ENCODE data around the gene B3GALNT2.

B3GALNT2 gene

DNA sequence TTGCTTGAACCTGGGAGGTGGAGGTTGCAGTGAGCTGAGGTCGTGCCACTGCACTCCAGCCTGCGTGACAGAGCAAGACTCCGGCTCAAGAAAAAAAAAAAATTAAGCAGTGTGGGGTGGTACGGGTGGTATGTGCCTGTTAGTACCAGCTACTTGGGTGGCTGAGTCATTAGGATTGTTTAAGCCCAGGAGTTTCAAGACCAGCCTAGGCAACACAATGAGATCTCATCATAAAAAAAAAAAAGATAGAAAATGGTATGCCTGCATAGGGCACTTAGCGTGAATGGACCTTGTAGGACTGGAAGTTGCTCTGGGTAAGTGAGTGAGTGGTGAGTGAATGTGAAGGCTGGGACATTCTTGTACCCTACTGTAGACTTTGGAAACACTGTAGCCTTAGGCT, 100.1 kb downstream of the B3GALNT2 start:
- no peak overlapping the region for H3K27ac ChIP-seq
- TF ChIP-seq CTCF (conservative IDR thresholded peaks at IDR 0.05) (no peak), ZFX (IDR thresholded peaks at IDR 0.05) (no peak)

DNA sequence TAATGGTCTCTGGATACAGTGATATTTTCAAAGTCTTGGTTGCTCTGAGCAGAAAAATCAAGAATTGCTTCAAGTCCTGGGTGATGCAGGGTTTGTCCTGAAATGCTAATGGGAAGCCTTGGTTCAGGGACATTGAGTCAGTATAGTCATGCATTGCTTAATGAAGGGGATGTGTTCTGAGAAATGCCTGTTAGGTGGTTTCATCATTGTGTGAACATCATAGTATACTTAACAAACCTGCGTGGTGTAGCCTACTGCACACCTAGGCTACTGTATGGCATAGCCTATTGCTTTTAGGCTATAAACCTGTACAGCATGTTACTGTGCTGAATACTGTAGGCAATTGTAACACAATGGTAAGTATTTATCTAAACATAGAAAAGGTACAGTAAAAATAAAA, 100.7 kb downstream of the B3GALNT2 start:
- H3K27ac ChIP-seq = no peak overlapping the region
- TF ChIP-seq ZFX (IDR thresholded peaks at IDR 0.05) (no peak), CTCF (conservative IDR thresholded peaks at IDR 0.05) (no peak)

GRCh38 chr1:235402457-235403200, 101.6 kb downstream of the B3GALNT2 start:
- H3K27ac ChIP-seq = no peak overlapping the region
- TF ChIP-seq ZFX (IDR thresholded peaks at IDR 0.05) (no peak), CTCF (conservative IDR thresholded peaks at IDR 0.05) (no peak)

DNA sequence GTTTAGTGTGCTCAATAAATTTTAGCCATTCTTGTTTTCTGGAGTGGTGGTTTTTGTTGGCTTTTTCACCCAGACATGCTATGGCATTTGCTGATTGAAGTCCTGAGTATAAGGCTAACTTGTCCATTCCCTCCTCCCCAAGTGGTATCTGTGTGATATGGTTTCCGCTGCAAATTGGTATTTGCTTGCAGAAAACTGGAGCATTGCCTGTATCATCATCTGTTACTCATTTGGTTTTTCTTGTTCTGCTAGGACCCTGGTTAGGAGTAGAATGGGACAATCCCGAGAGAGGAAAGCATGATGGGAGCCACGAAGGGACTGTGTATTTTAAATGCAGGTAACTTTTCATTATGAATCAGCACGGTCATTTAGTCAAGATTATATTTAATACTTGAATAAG, 103.0 kb downstream of the B3GALNT2 start:
- no peak overlapping the region for H3K27ac ChIP-seq

More for the DNA sequence above, 103.0 kb downstream of the B3GALNT2 start:
- TF ChIP-seq ZFX (IDR thresholded peaks at IDR 0.05) (no peak), CTCF (conservative IDR thresholded peaks at IDR 0.05) (no peak)

All from C4-2B (cell line).